HepG2 (cell line): ENCODE measurements around the gene TBC1D14.

Experiments
- NR2C2 ChIP-seq: sonication (generic); formaldehyde crosslinking; IDR thresholded peaks from 2 replicates; pipeline ENCODE4 v1.4.0; 2020; ENCODE audit warnings: missing genetic modification reagents, mild to moderate bottlenecking, moderate library complexity, borderline replicate concordance
- PRPF4 ChIP-seq: fragments of 200-400 bp; formaldehyde crosslinking; IDR thresholded peaks from 2 replicates; pipeline ENCODE4 v1.6.1; 2016; ENCODE audit warnings: low read length, low read depth; ENCODE audit not compliant: poor library complexity, severe bottlenecking

- TF ChIP-seq NR2C2 (CRISPR knock-in tag) (no peak), PRPF4 (no peak)
Observed at GRCh38 chr4:6941796-6942195, 32.2 kb downstream of the TBC1D14 start.
